Endothelial cell of umbilical vein (primary cell): Measurements from ENCODE around the gene MYRIP. TPM values are rescaled to one million over a fixed set of nuclear protein-coding genes. Genes with fewer than 3 reads are reported as not detected.
"Not testable (repeated sequence)": the region's sequence is repeated elsewhere in the genome, so short reads cannot be mapped to it uniquely, and the experiment has no call there.

ENCODE experiments used
- BruUV-seq: library from RNA; stranded (reverse); fragments of 400-500 nt; replicated peaks from 2 replicates; lab custom pipeline; 2021; lab: Mats Ljungman, UMichigan
- CTCF ChIA-PET: fragments of 300-600, 350-600 bp; sonication (Branson Sonifier 250); formaldehyde crosslinking; loops from one replicate; lab custom pipeline; 2021; ENCODE audit warnings: antibody characterized with exemption, inconsistent platforms; lab: Charles Lee
- POLR2A ChIA-PET: fragments of 300-600, 350-600 bp; sonication (Branson Sonifier 250); formaldehyde crosslinking; loops from one replicate; lab custom pipeline; 2021; ENCODE audit warnings: antibody characterized with exemption, inconsistent platforms; lab: Charles Lee
- DNase-seq: peaks from one replicate; pipeline ENCODE4 v3.0.0-alpha.2; 2011; ENCODE audit warnings: low read depth, low spot score
- FAIRE-seq: peaks from 2 replicates; lab custom pipeline; 2011; peaks lifted over from hg19 to GRCh38; lab: Jason Lieb, UNC
- H2AFZ ChIP-seq: 2 replicates; pipeline ENCODE4 v1.6.0; 2012; ENCODE audit warnings: low read depth, low read length, control low read depth, inconsistent platforms
- H3K27ac ChIP-seq: 2 replicates; pipeline ENCODE4 v1.5.1; 2011; ENCODE audit warnings: low read depth, mild to moderate bottlenecking, control low read depth, low read length, moderate library complexity; ENCODE audit not compliant: insufficient read depth
- H3K27me3 ChIP-seq, 2 experiments: 2 replicates each; pipeline versions ENCODE4 v1.6.0 to v1.6.1; 2011; ENCODE audit warnings: low read length in 2 of 2, mixed read lengths in 1 of 2; ENCODE audit not compliant: control insufficient read depth in 2 of 2, insufficient read depth in 2 of 2
- H3K36me3 ChIP-seq, 2 experiments: 2 replicates in 1 of 2; 3 replicates in 1 of 2; pipeline ENCODE4 v1.5.1; 2011; ENCODE audit warnings: low read length in 2 of 2, mild to moderate bottlenecking in 1 of 2, moderate library complexity in 1 of 2; ENCODE audit not compliant: control insufficient read depth in 2 of 2, insufficient read depth in 2 of 2; ENCODE audit errors: extremely low read depth in 1 of 2
- H3K4me1 ChIP-seq: 3 replicates; pipeline ENCODE4 v1.5.1; 2011; ENCODE audit warnings: mild to moderate bottlenecking, low read length; ENCODE audit not compliant: control insufficient read depth, insufficient read depth; ENCODE audit errors: extremely low read depth
- H3K4me2 ChIP-seq: 2 replicates; pipeline ENCODE4 v1.6.1; 2011; ENCODE audit warnings: low read length, control low read depth, mixed read lengths; ENCODE audit not compliant: insufficient read depth
- H3K4me3 ChIP-seq, 3 experiments: fragments of 200-600 bp in 1 of 3; sonication (generic), shearing (Covaris generic) in 1 of 3; replicated peaks in 1 of 3; 2 replicates each; pipeline ENCODE4 v1.5.1; 2011 to 2016; ENCODE audit warnings: control low read depth in 3 of 3, low read length in 3 of 3, mild to moderate bottlenecking in 2 of 3, inconsistent platforms in 1 of 3, low read depth in 1 of 3, moderate library complexity in 1 of 3; ENCODE audit not compliant: insufficient read depth in 1 of 3
- H3K79me2 ChIP-seq: 2 replicates; pipeline ENCODE4 v1.6.0; 2012; ENCODE audit warnings: low read length, inconsistent platforms; ENCODE audit not compliant: control insufficient read depth, insufficient read depth
- H3K9ac ChIP-seq: replicated peaks from 2 replicates; pipeline ENCODE3; 2011; ENCODE audit warnings: low read length, control low read depth; ENCODE audit not compliant: insufficient read depth; ENCODE audit errors: extremely low read depth
- H3K9me1 ChIP-seq: replicated peaks from 3 replicates; pipeline ENCODE4 v1.6.0; 2011; ENCODE audit warnings: mild to moderate bottlenecking, low read length; ENCODE audit not compliant: control insufficient read depth, insufficient read depth; ENCODE audit errors: extremely low read depth
- H3K9me3 ChIP-seq: replicated peaks from 2 replicates; pipeline ENCODE4 v1.5.1; 2012; ENCODE audit warnings: low read length, inconsistent platforms; ENCODE audit not compliant: control insufficient read depth, insufficient read depth
- H4K20me1 ChIP-seq: replicated peaks from 2 replicates; pipeline ENCODE3; 2011; ENCODE audit warnings: mild to moderate bottlenecking, low read length; ENCODE audit not compliant: control insufficient read depth, insufficient read depth; ENCODE audit errors: extremely low read depth
- EZH2 ChIP-seq: IDR thresholded peaks from 2 replicates; pipeline ENCODE4 v1.6.1; 2012; ENCODE audit warnings: borderline replicate concordance, low read depth, mild to moderate bottlenecking, moderate library complexity, low read length, inconsistent platforms; ENCODE audit not compliant: severe bottlenecking
- FOS ChIP-seq: IDR thresholded peaks from 2 replicates; pipeline ENCODE4 v1.6.1; 2011; ENCODE audit warnings: mild to moderate bottlenecking, low read length, moderate library complexity, borderline replicate concordance; ENCODE audit not compliant: insufficient read depth
- GATA2 ChIP-seq: IDR thresholded peaks from 2 replicates; pipeline ENCODE4 v1.7.0; 2011; ENCODE audit warnings: low read depth, mild to moderate bottlenecking, moderate library complexity, mixed read lengths, low read length; ENCODE audit not compliant: insufficient read length, insufficient read depth
- JUN ChIP-seq: IDR thresholded peaks from 2 replicates; pipeline ENCODE4 v1.6.1; 2011; ENCODE audit warnings: borderline replicate concordance, low read depth; ENCODE audit not compliant: insufficient read length, insufficient read depth
- MYC ChIP-seq: IDR thresholded peaks from one replicate; pipeline ENCODE4 v1.6.1; 2011; ENCODE audit warnings: mild to moderate bottlenecking, low read depth, low read length
- POLR2A ChIP-seq: IDR thresholded peaks from 2 replicates; pipeline ENCODE4 v1.6.1; 2012; ENCODE audit warnings: low read depth, mild to moderate bottlenecking, control low read depth, low read length
- POLR2AphosphoS5 ChIP-seq: IDR thresholded peaks from 2 replicates; pipeline ENCODE4 v1.6.1; 2012; ENCODE audit warnings: low read depth, mild to moderate bottlenecking, control low read depth, low read length, moderate library complexity; ENCODE audit not compliant: insufficient read depth
- dilution Hi-C: fragments of 300-500 bp; cut with MboI; formaldehyde crosslinking; loops from one replicate; pipeline ENCODE4 v1.15.0; 2019; ENCODE audit warnings: low sequenced_read_pairs; ENCODE audit not compliant: extremely low pct_ligation_motif_present
- intact Hi-C: fragments of 100-400 bp; cut with micrococcal nuclease; formaldehyde crosslinking; loops from one replicate; pipeline ENCODE4 v1.10.0; 2022
- polyA plus RNA-seq, 4 experiments: library from polyadenylated mRNA; depleted of rRNA in 3 of 4; stranded (reverse) in 3 of 4; unstranded in 1 of 4; fragments of >200 nt; gene quantifications; 2 replicates each; pipeline versions ENCODE4 v1.2.1 to v1.2.3, GENCODE V29; 2011 to 2012; ENCODE audit warnings: missing spikeins in 1 of 4
- total RNA-seq: library from RNA; stranded (reverse); gene quantifications from 2 replicates; pipeline ENCODE4 v1.2.3, GENCODE V29; 2021
- TF ChIP-seq, protein P1 (sequence below), 2 donors: IDR thresholded peaks; 1 replicate in 1 of 2; 2 replicates in 1 of 2; pipeline ENCODE4 v1.5.1; 2011; ENCODE audit warnings: low read length in 2 of 2, mild to moderate bottlenecking in 2 of 2, moderate library complexity in 2 of 2, control low read depth in 1 of 2, inconsistent platforms in 1 of 2, low read depth in 1 of 2; ENCODE audit not compliant: insufficient read depth in 1 of 2; ENCODE audit errors: extremely low read depth in 1 of 2
- TF ChIP-seq, protein P2 (sequence below): IDR thresholded peaks from 2 replicates; pipeline ENCODE4 v1.6.1; 2011; ENCODE audit not compliant: insufficient read depth, insufficient read length

Gene MYRIP
- total and polyA plus RNA-seq, 2 donors (not counting 3 experiments of a cell fraction or from before 2014, with no cell fraction given) = 6.7 to 11.9 TPM

DNA sequence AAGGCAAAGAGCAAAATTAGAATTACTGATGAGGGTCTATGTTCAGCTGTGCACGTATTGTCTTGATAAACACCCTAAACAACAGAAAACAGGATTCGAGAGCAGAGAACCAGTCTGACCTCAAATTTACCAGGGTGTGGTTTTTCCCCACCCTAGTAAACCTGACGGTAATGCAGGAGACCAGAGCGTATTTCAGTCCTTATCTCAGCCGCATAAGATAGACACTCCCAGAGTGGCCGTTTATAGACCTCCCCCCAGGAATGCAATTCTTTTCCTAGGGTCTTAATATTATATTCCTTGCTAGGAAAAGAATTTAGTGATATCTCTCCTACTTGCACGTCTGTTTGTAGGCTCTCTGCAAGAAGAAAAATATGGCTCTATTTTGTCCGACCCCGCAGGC, 216.5 kb downstream of the MYRIP start:
- CTCF ChIA-PET, H3K4me3 ChIP-seq, H3K9me3 ChIP-seq, FAIRE-seq, POLR2A ChIA-PET, H3K4me1 ChIP-seq, H4K20me1 ChIP-seq, intact Hi-C loops, H3K4me2 ChIP-seq, BruUV-seq, H3K36me3 ChIP-seq, DNase-seq, dilution Hi-C loops, H3K9me1 ChIP-seq, H3K79me2 ChIP-seq, H2AFZ ChIP-seq, H3K27me3 ChIP-seq, H3K27ac ChIP-seq, H3K9ac ChIP-seq: not testable (repeated sequence)

DNA sequence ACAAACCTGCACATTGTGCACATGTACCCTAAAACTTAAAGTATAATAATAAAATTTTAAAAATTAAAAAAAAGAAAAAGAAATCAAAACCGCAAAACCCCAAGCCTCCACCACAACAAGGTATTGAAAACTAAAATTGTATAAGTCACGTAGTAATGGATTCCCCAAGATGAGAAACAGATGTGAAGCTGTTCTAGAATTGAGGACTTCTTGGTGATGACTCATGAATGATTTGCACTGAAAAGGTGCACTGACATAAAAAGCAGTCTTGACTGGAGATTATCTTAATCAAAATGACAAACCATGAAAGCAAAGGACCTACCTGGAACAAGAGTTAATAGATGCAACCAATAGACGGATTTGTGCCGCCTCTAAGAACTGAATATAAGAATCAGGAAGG, 225.8 kb downstream of the MYRIP start:
- H3K27me3 ChIP-seq = no peaks in the 10 kb centered on the region
- dilution Hi-C loops = no loop called here
- ChIA-PET POLR2A (no interaction called here), CTCF (no interaction called here)
- H3K9me1 ChIP-seq = no peaks in the 10 kb centered on the region
- H3K4me2 ChIP-seq = no peak overlapping the region
- no peaks in the 10 kb centered on the region for H3K4me1 ChIP-seq
- H3K9me3 ChIP-seq = no peaks in the 10 kb centered on the region
- no TSS peak for BruUV-seq
- no peak overlapping the region for H3K4me3 ChIP-seq
- intact Hi-C loops = no loop called here
- DNase-seq (no peak), FAIRE-seq (no peak)
- H4K20me1 ChIP-seq = no peaks in the 10 kb centered on the region
- TF ChIP-seq, protein P1, sequence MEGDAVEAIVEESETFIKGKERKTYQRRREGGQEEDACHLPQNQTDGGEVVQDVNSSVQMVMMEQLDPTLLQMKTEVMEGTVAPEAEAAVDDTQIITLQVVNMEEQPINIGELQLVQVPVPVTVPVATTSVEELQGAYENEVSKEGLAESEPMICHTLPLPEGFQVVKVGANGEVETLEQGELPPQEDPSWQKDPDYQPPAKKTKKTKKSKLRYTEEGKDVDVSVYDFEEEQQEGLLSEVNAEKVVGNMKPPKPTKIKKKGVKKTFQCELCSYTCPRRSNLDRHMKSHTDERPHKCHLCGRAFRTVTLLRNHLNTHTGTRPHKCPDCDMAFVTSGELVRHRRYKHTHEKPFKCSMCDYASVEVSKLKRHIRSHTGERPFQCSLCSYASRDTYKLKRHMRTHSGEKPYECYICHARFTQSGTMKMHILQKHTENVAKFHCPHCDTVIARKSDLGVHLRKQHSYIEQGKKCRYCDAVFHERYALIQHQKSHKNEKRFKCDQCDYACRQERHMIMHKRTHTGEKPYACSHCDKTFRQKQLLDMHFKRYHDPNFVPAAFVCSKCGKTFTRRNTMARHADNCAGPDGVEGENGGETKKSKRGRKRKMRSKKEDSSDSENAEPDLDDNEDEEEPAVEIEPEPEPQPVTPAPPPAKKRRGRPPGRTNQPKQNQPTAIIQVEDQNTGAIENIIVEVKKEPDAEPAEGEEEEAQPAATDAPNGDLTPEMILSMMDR (IDR thresholded peaks at IDR 0.05; ENCODE audit: extremely low read depth in 1 of 2, insufficient read depth in 1 of 2, low read depth in 1 of 2, low read length in 2 of 2) = no peak
- no peak for TF ChIP-seq EZH2
- TF ChIP-seq, protein P2, sequence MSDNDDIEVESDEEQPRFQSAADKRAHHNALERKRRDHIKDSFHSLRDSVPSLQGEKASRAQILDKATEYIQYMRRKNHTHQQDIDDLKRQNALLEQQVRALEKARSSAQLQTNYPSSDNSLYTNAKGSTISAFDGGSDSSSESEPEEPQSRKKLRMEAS = no peak
- TF ChIP-seq JUN = no peak
- no peak for TF ChIP-seq MYC
- TF ChIP-seq POLR2AphosphoS5 = no peak
- TF ChIP-seq GATA2 = no peak
- no peak for TF ChIP-seq POLR2A
- TF ChIP-seq FOS = no peak
- H3K36me3 ChIP-seq = no peaks in the 10 kb centered on the region
- H3K27ac ChIP-seq = no peak overlapping the region
- no peaks in the 10 kb centered on the region for H3K79me2 ChIP-seq
- H3K9ac ChIP-seq = no peak overlapping the region
- no peak overlapping the region for H2AFZ ChIP-seq
